ENCODE results near the gene SLC35A4.

SLC35A4 gene

GRCh38 chr5:140565024-140565779, 574 bp downstream of the SLC35A4 start:
- H3K4me3 ChIP-seq (ENCODE audit: low read depth, low read length), result peak overlapping the region; percentile 93
- TF ChIP-seq CTCF (IDR thresholded peaks at IDR 0.05; ENCODE audit: insufficient read depth, low read depth, low read length, missing control alignments), result no peak
- no peak for DNase-seq (ENCODE audit: low read depth)

GRCh38 chr5:140565780-140566095, 1.1 kb downstream of the SLC35A4 start:
- peak overlapping the region; percentile 93 for H3K4me3 ChIP-seq (ENCODE audit: low read depth, low read length)
- DNase-seq (ENCODE audit: low read depth), result no peak
- TF ChIP-seq CTCF (IDR thresholded peaks at IDR 0.05; ENCODE audit: insufficient read depth, low read depth, low read length, missing control alignments), result no peak

GRCh38 chr5:140566665-140567064, 2.0 kb downstream of the SLC35A4 start:
- no peak for DNase-seq (ENCODE audit: low read depth)
- TF ChIP-seq CTCF (IDR thresholded peaks at IDR 0.05; ENCODE audit: insufficient read depth, low read depth, low read length, missing control alignments), result no peak
- no peak overlapping the region for H3K4me3 ChIP-seq (ENCODE audit: low read depth, low read length)

GRCh38 chr5:140567136-140567818, 2.6 kb downstream of the SLC35A4 start:
- no peak for TF ChIP-seq CTCF (IDR thresholded peaks at IDR 0.05; ENCODE audit: insufficient read depth, low read depth, low read length, missing control alignments)
- no peak overlapping the region for H3K4me3 ChIP-seq (ENCODE audit: low read depth, low read length)
- peak; percentile 42 for DNase-seq (ENCODE audit: low read depth)

- no peak for TF ChIP-seq CTCF (IDR thresholded peaks at IDR 0.05; ENCODE audit: insufficient read depth, low read depth, low read length, missing control alignments)
- no peak for DNase-seq (ENCODE audit: low read depth)
- no peak overlapping the region for H3K4me3 ChIP-seq (ENCODE audit: low read depth, low read length)
Observed at GRCh38 chr5:140567871-140568270, 3.2 kb downstream of the SLC35A4 start.

- no peak for TF ChIP-seq CTCF (IDR thresholded peaks at IDR 0.05; ENCODE audit: insufficient read depth, low read depth, low read length, missing control alignments)
- DNase-seq (ENCODE audit: low read depth), result no peak
- H3K4me3 ChIP-seq (ENCODE audit: low read depth, low read length), result no peak overlapping the region
Observed at GRCh38 chr5:140568443-140569063, 3.9 kb downstream of the SLC35A4 start.

Measured in GM12865 (cell line).